Head of caudate nucleus (tissue), 42 donors: ENCODE measurements around the gene KCNK16.
"Not testable (repeated sequence)": the region's sequence is repeated elsewhere in the genome, so short reads cannot be mapped to it uniquely, and the experiment has no call there.

Experiments
- DNase-seq, 42 donors: peaks; one replicate each; pipeline versions ENCODE4 v3.0.0 to v3.0.0-alpha.2; 2020 to 2021; ENCODE audit warnings: mixed read lengths in 7 of 42
- intact Hi-C: fragments of 100-400 bp; cut with DNase I; formaldehyde crosslinking; loops from one replicate; pipeline ENCODE4 v1.15.0; 2022

The KCNK16 gene

GRCh38 chr6:39292637-39293036 is 29.9 kb downstream of the KCNK16 start:
- intact Hi-C loops: no loop called here

GRCh38 chr6:39289490-39289889 is 33.0 kb downstream of the KCNK16 start:
- intact Hi-C loops: no loop called here
- no peak for DNase-seq

More at GRCh38 chr6:39292637-39293036, 29.9 kb downstream of the KCNK16 start:
- no peak for DNase-seq

GRCh38 chr6:39287601-39288000 is 34.9 kb downstream of the KCNK16 start:
- DNase-seq: no peak
- intact Hi-C loops: no loop called here

GRCh38 chr6:39286596-39286995 is 35.9 kb downstream of the KCNK16 start:
- intact Hi-C loops, DNase-seq: not testable (repeated sequence)

GRCh38 chr6:39282774-39283173 is 39.7 kb downstream of the KCNK16 start:
- intact Hi-C loops: no loop called here
- DNase-seq: no peak

GRCh38 chr6:39281312-39281980 is 41.1 kb downstream of the KCNK16 start:
- intact Hi-C loops: no loop called here
- DNase-seq: no peak

- no peak for DNase-seq
- intact Hi-C loops: no loop called here
These were observed 42.2 kb downstream of the KCNK16 start for GRCh38 chr6:39280247-39280731.

- DNase-seq: no peak
- intact Hi-C loops: no loop called here
These were observed 43.0 kb downstream of the KCNK16 start for GRCh38 chr6:39279539-39279938.

- DNase-seq: no peak
- intact Hi-C loops: no loop called here
These were observed 46.0 kb downstream of the KCNK16 start for GRCh38 chr6:39276379-39276995.

- no peak for DNase-seq
- intact Hi-C loops: no loop called here
These were observed 47.6 kb downstream of the KCNK16 start for GRCh38 chr6:39274903-39275302.

- no peak for DNase-seq
- intact Hi-C loops: no loop called here
These were observed 48.0 kb downstream of the KCNK16 start for GRCh38 chr6:39274471-39274870.

GRCh38 chr6:39273406-39273821 is 49.1 kb downstream of the KCNK16 start:
- DNase-seq: peak in 3 of 42 donors; percentile 7 to 38 (median 17)
- intact Hi-C loops: no loop called here

GRCh38 chr6:39269961-39270360 is 52.5 kb downstream of the KCNK16 start:
- DNase-seq: no peak
- intact Hi-C loops: no loop called here

GRCh38 chr6:39268721-39269120 is 53.8 kb downstream of the KCNK16 start:
- no peak for DNase-seq
- intact Hi-C loops: no loop called here

GRCh38 chr6:39268171-39268570 is 54.3 kb downstream of the KCNK16 start:
- intact Hi-C loops: no loop called here

GRCh38 chr6:39266782-39267355 is 55.6 kb downstream of the KCNK16 start:
- DNase-seq: no peak
- intact Hi-C loops: no loop called here

More at GRCh38 chr6:39268171-39268570, 54.3 kb downstream of the KCNK16 start:
- no peak for DNase-seq

GRCh38 chr6:39266375-39266774 is 56.1 kb downstream of the KCNK16 start:
- no peak for DNase-seq
- intact Hi-C loops: no loop called here
